H1 (cell line): ENCODE results near the gene KLHL10. TPM values are rescaled to one million over a fixed set of nuclear protein-coding genes. Genes with fewer than 3 reads are reported as not detected.

Experiments
- CTCF ChIA-PET: fragments of 300-600 bp; sonication (Branson Sonifier 250); formaldehyde crosslinking; loops from one replicate; lab custom pipeline; 2021; ENCODE audit not compliant: partially characterized antibody; lab: Charles Lee
- POLR2A ChIA-PET: fragments of 300-600 bp; sonication (Branson Sonifier 250); formaldehyde crosslinking; loops from one replicate; lab custom pipeline; 2021; ENCODE audit warnings: inconsistent platforms; ENCODE audit not compliant: partially characterized antibody; lab: Charles Lee
- DNase-seq, 2 experiments: peaks; one replicate each; pipeline versions ENCODE4 v3.0.0 to v3.0.0-alpha.2; 2010 to 2022; ENCODE audit warnings: low spot score in 2 of 2, low read depth in 1 of 2, mixed read lengths in 1 of 2
- FAIRE-seq: peaks from 2 replicates; lab custom pipeline; 2011; peaks lifted over from hg19 to GRCh38; lab: Jason Lieb, UNC
- H2AFZ ChIP-seq: 2 replicates; pipeline ENCODE4 v1.8.1; 2012; ENCODE audit warnings: low read length, inconsistent platforms
- H2AK5ac ChIP-seq: 2 replicates; pipeline ENCODE4 v1.6.1; 2013; ENCODE audit warnings: low read depth, low read length
- H2BK120ac ChIP-seq: replicated peaks from 2 replicates; pipeline ENCODE3; 2013; ENCODE audit warnings: low read depth, low read length, inconsistent platforms
- H2BK12ac ChIP-seq: 2 replicates; pipeline ENCODE4 v1.6.1; 2013; ENCODE audit warnings: low read depth, low read length
- H2BK15ac ChIP-seq: 2 replicates; pipeline ENCODE4 v1.6.1; 2013; ENCODE audit warnings: low read length
- H2BK20ac ChIP-seq: 2 replicates; pipeline ENCODE4 v1.6.1; 2013; ENCODE audit warnings: low read length
- H2BK5ac ChIP-seq: 2 replicates; pipeline ENCODE4 v1.6.1; 2013; ENCODE audit warnings: low read depth, low read length
- H3K14ac ChIP-seq: 2 replicates; pipeline ENCODE4 v1.6.1; 2013; ENCODE audit warnings: inconsistent platforms; ENCODE audit not compliant: insufficient read length
- H3K18ac ChIP-seq: 2 replicates; pipeline ENCODE4 v1.6.1; 2013; ENCODE audit warnings: low read length; ENCODE audit errors: extremely low read depth
- H3K23ac ChIP-seq: 2 replicates; pipeline ENCODE4 v1.6.1; 2013; ENCODE audit warnings: inconsistent platforms; ENCODE audit not compliant: insufficient read length
- H3K23me2 ChIP-seq: 2 replicates; pipeline ENCODE4 v1.6.1; 2013; ENCODE audit warnings: low read depth, low read length
- H3K27ac ChIP-seq: 2 replicates; pipeline ENCODE4 v1.6.1; 2011; ENCODE audit warnings: low read depth, low read length, inconsistent platforms
- H3K27me3 ChIP-seq, 4 experiments: replicated peaks in 1 of 4; 1 replicate in 1 of 4; 2 replicates in 3 of 4; pipeline versions ENCODE4 v1.6.1 to v1.8.1; 2011 to 2013; ENCODE audit warnings: low read length in 3 of 4, mild to moderate bottlenecking in 3 of 4, inconsistent platforms in 2 of 4, mixed read lengths in 2 of 4, moderate library complexity in 1 of 4; ENCODE audit not compliant: control insufficient read depth in 3 of 4, insufficient read depth in 3 of 4; ENCODE audit errors: extremely low read depth in 1 of 4
- H3K36me3 ChIP-seq, 4 experiments: 2 replicates each; pipeline versions ENCODE4 v1.6.1 to v1.8.1; 2011 to 2013; ENCODE audit warnings: mild to moderate bottlenecking in 4 of 4, low read length in 3 of 4, moderate library complexity in 2 of 4, control low read depth in 1 of 4, inconsistent platforms in 1 of 4; ENCODE audit not compliant: insufficient read depth in 4 of 4, control insufficient read depth in 2 of 4
- H3K4ac ChIP-seq: replicated peaks from 2 replicates; pipeline ENCODE3; 2013; ENCODE audit warnings: low read length, low read depth, mixed read lengths, inconsistent platforms; ENCODE audit not compliant: insufficient read length
- H3K4me1 ChIP-seq, 4 experiments: replicated peaks in 1 of 4; 1 replicate in 1 of 4; 2 replicates in 3 of 4; pipeline versions ENCODE4 v1.6.1 to v1.8.1; 2011 to 2013; ENCODE audit warnings: low read length in 3 of 4, inconsistent platforms in 2 of 4, mixed read lengths in 1 of 4; ENCODE audit not compliant: insufficient read depth in 4 of 4, control insufficient read depth in 3 of 4
- H3K4me2 ChIP-seq, 2 experiments: 2 replicates each; pipeline versions ENCODE4 v1.6.1 to v1.8.1; 2011 to 2013; ENCODE audit warnings: low read depth in 2 of 2, low read length in 2 of 2, control low read depth in 1 of 2, inconsistent platforms in 1 of 2, mild to moderate bottlenecking in 1 of 2; ENCODE audit not compliant: insufficient read depth in 1 of 2
- H3K4me3 ChIP-seq, 4 experiments: fragments of 200-600, 300-600 bp in 1 of 4; sonication (generic), shearing (Covaris generic), sonication (Bioruptor Twin) in 1 of 4; 2 replicates each; pipeline versions ENCODE4 v1.5.1 to v1.8.1; 2011 to 2016; ENCODE audit warnings: low read length in 4 of 4, low read depth in 3 of 4, control low read depth in 2 of 4, inconsistent platforms in 2 of 4, mild to moderate bottlenecking in 2 of 4, mixed read lengths in 1 of 4, moderate library complexity in 1 of 4; ENCODE audit not compliant: insufficient read depth in 2 of 4; ENCODE audit errors: extremely low read depth in 1 of 4
- H3K56ac ChIP-seq: replicated peaks from 2 replicates; pipeline ENCODE3; 2013; ENCODE audit warnings: low read depth, mild to moderate bottlenecking, mixed read lengths, low read length, inconsistent platforms; ENCODE audit not compliant: insufficient read length
- H3K79me1 ChIP-seq: 2 replicates; pipeline ENCODE4 v1.6.1; 2013; ENCODE audit warnings: low read depth, low read length, control low read depth
- H3K79me2 ChIP-seq, 2 experiments: 2 replicates each; pipeline versions ENCODE4 v1.6.1 to v1.8.1; 2012 to 2013; ENCODE audit warnings: low read length in 2 of 2, mild to moderate bottlenecking in 2 of 2, inconsistent platforms in 1 of 2; ENCODE audit not compliant: insufficient read depth in 2 of 2, control insufficient read depth in 1 of 2
- H3K9ac ChIP-seq, 4 experiments: replicated peaks in 1 of 4; 1 replicate in 1 of 4; 2 replicates in 3 of 4; pipeline versions ENCODE4 v1.6.1 to v1.8.1; 2011 to 2013; ENCODE audit warnings: low read depth in 3 of 4, low read length in 3 of 4, control low read depth in 2 of 4, mild to moderate bottlenecking in 2 of 4, moderate library complexity in 2 of 4, inconsistent platforms in 1 of 4; ENCODE audit errors: extremely low read depth in 1 of 4
- H3K9me3 ChIP-seq, 2 experiments: 2 replicates each; pipeline versions ENCODE4 v1.6.1 to v1.8.1; 2012 to 2013; ENCODE audit warnings: mild to moderate bottlenecking in 2 of 2, moderate library complexity in 2 of 2, control low read depth in 1 of 2, inconsistent platforms in 1 of 2, low read depth in 1 of 2, low read length in 1 of 2, mixed read lengths in 1 of 2; ENCODE audit not compliant: insufficient read depth in 2 of 2
- H4K20me1 ChIP-seq, 2 experiments: replicated peaks in 1 of 2; 2 replicates each; pipeline versions ENCODE3 to v1.8.1; 2011 to 2013; ENCODE audit warnings: inconsistent platforms in 2 of 2, low read length in 2 of 2, mild to moderate bottlenecking in 1 of 2; ENCODE audit not compliant: insufficient read depth in 2 of 2, control insufficient read depth in 1 of 2
- H4K5ac ChIP-seq: 2 replicates; pipeline ENCODE4 v1.6.1; 2013; ENCODE audit warnings: low read length, low read depth, mixed read lengths, inconsistent platforms; ENCODE audit not compliant: insufficient read length
- H4K8ac ChIP-seq: 2 replicates; pipeline ENCODE4 v1.8.0; 2013; ENCODE audit warnings: mild to moderate bottlenecking, moderate library complexity, low read length, inconsistent platforms; ENCODE audit not compliant: insufficient read depth; ENCODE audit errors: extremely low read depth
- H4K91ac ChIP-seq: replicated peaks from 2 replicates; pipeline ENCODE3; 2013; ENCODE audit warnings: low read length, mixed read lengths, inconsistent platforms; ENCODE audit not compliant: insufficient read length
- ASH2L ChIP-seq: fragments of 200-600, 300-600 bp; sonication (generic); IDR thresholded peaks from one replicate; pipeline ENCODE4 v1.7.1; 2017; ENCODE audit warnings: low read length
- ATF3 ChIP-seq: IDR thresholded peaks from 2 replicates; pipeline ENCODE4 v1.6.1; 2011; ENCODE audit warnings: low read depth, mild to moderate bottlenecking, low read length; ENCODE audit not compliant: insufficient read depth
- BACH1 ChIP-seq: IDR thresholded peaks from 2 replicates; pipeline ENCODE4 v1.6.1; 2012; ENCODE audit warnings: low read length, improper control_type of control experiment
- BCL11A ChIP-seq, 2 experiments: IDR thresholded peaks; one replicate each; pipeline ENCODE4 v1.6.1; 2011; ENCODE audit warnings: low read depth in 2 of 2, low read length in 2 of 2, mild to moderate bottlenecking in 2 of 2
- CHD1 ChIP-seq: IDR thresholded peaks from 2 replicates; pipeline ENCODE4 v1.6.1; 2012; ENCODE audit warnings: low read depth, low read length, improper control_type of control experiment
- CHD2 ChIP-seq: IDR thresholded peaks from 2 replicates; pipeline ENCODE4 v1.6.1; 2012; ENCODE audit warnings: low read length, improper control_type of control experiment
- CREB1 ChIP-seq: IDR thresholded peaks from 2 replicates; pipeline ENCODE4 v1.6.1; 2012; ENCODE audit warnings: inconsistent platforms
- EGR1 ChIP-seq: IDR thresholded peaks from 2 replicates; pipeline ENCODE4 v1.6.1; 2011; ENCODE audit warnings: low read depth, low read length, borderline replicate concordance
- GTF2F1 ChIP-seq: IDR thresholded peaks from 2 replicates; pipeline ENCODE4 v1.6.1; 2012; ENCODE audit warnings: low read depth, low read length, improper control_type of control experiment, borderline replicate concordance
- HDAC6 ChIP-seq: IDR thresholded peaks from one replicate; pipeline ENCODE4 v1.7.1; 2012; ENCODE audit warnings: low read depth, mild to moderate bottlenecking, inconsistent platforms, low read length, moderate library complexity
- KDM4A ChIP-seq: IDR thresholded peaks from one replicate; pipeline ENCODE4 v1.7.1; 2012; ENCODE audit warnings: low read depth, mild to moderate bottlenecking, moderate library complexity, low read length, inconsistent platforms; ENCODE audit not compliant: severe bottlenecking
- RBBP5 ChIP-seq: IDR thresholded peaks from 2 replicates; pipeline ENCODE4 v1.7.1; 2012; ENCODE audit warnings: low read depth, mild to moderate bottlenecking, inconsistent platforms, low read length, moderate library complexity, borderline replicate concordance
- TCF12 ChIP-seq: IDR thresholded peaks from 2 replicates; pipeline ENCODE4 v1.6.1; 2011; ENCODE audit warnings: low read depth, mild to moderate bottlenecking, low read length
- WGBS, 2 experiments: shearing (Covaris generic) in 1 of 2; methylation state at CpG; one replicate each; pipeline versions ENCODE4 v1.1.6 to v1.1.7; 2013 to 2015; ENCODE audit warnings: low lambda C conversion rate in 2 of 2, mixed read lengths in 2 of 2, inconsistent platforms in 1 of 2, low coverage in 1 of 2, missing lambda C conversion rate in 1 of 2; ENCODE audit not compliant: insufficient replicate concordance in 2 of 2, insufficient coverage in 1 of 2, insufficient read length in 1 of 2; ENCODE audit errors: extremely low coverage in 1 of 2, missing lambda C conversion rate in 1 of 2; 5-methylcytosine and 5-hydroxymethylcytosine counted together
- polyA plus RNA-seq, 7 experiments: library from polyadenylated mRNA; depleted of rRNA in 3 of 7; stranded (reverse) in 5 of 7; unstranded in 2 of 7; fragments of >200 nt in 5 of 7; fragments of 200-250 nt in 2 of 7; gene quantifications; 1 replicate in 5 of 7; 2 replicates in 1 of 7; 4 replicates in 1 of 7; pipeline versions ENCODE4 v1.2.1 to v1.2.3, GENCODE V29; 2011 to 2013; ENCODE audit warnings: missing spikeins in 2 of 7, mixed read lengths in 2 of 7
- total RNA-seq: library from RNA; stranded (reverse); fragmentation: NEBNext Ultra II Directional; extraction: Animal tissue kit (Norgen Biotek cat#: 25700); gene quantifications from 2 replicates; pipeline ENCODE4 v1.2.1, GENCODE V29; 2021
- TF ChIP-seq, protein P1 (sequence below): IDR thresholded peaks from 2 replicates; pipeline ENCODE4 v1.6.1; 2012; ENCODE audit warnings: inconsistent platforms

Gene KLHL10
- total and polyA plus RNA-seq, 2 of the 8 experiments (the other 6 are each of a cell fraction or from before 2014, with no cell fraction given) = 0.19 to 0.26 TPM

DNA sequence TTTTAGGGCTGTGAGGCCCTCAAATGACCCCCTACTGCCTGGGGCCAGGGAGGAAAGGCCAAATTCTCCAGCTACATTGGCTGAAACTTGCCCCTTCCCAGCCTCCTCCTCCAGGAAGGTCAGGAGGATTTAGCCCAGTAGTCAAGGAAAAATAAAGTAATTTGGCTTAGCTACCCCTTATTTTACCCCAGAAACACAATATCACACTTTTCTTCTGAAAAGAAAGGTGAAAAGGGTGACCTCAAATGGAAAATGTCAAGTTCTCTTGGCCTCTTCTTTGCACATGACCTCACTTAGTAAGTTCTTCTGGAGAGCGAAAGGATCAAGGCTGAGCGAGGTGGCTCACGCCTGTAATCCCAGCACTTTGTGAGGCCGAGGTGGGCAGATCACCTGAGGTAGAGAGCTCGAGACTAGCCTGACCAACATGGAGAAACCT lies 43.1 kb upstream of the KLHL10 start:
- DNase-seq (no peak), FAIRE-seq (no peak)
- H4K8ac ChIP-seq = no peak overlapping the region
- no peaks in the 10 kb centered on the region for H3K36me3 ChIP-seq
- H3K27ac ChIP-seq = no peak overlapping the region
- H2BK120ac ChIP-seq = no peak overlapping the region
- H3K4me1 ChIP-seq = peaks cover 6 to 21% (median 16%) of the 10 kb centered on the region in 4 experiments
- H3K23me2 ChIP-seq = no peaks in the 10 kb centered on the region; the same call in 1 of the 2 replicates
- CTCF ChIA-PET = interaction anchor here (0.7 to 10.9 kb wide), 13 partner anchors 6 to 886 kb away, joined by 3 to 149 read pairs (median 4); partner anchors contain the start of gene JUP
- H2BK12ac ChIP-seq = no peak overlapping the region
- 86% methylated on average over 5 of the region's 5 CpGs; no CpG with 5 or more reads in 1 of the 2 experiments for WGBS, 2 experiments
- no peaks in the 10 kb centered on the region for H3K79me1 ChIP-seq
- no peak overlapping the region for H3K23ac ChIP-seq
- peak overlapping the region in 1 of 4 experiments; percentile 47; a peak in 2 of 8 replicates for H3K4me3 ChIP-seq
- H2BK5ac ChIP-seq = no peak overlapping the region
- no peak overlapping the region for H3K14ac ChIP-seq
- no peak overlapping the region for H3K9ac ChIP-seq
- no peak overlapping the region for H3K56ac ChIP-seq
- no peak overlapping the region for H2BK15ac ChIP-seq
- H3K79me2 ChIP-seq = no peaks in the 10 kb centered on the region
- H2AK5ac ChIP-seq = no peak overlapping the region
- H3K27me3 ChIP-seq = peaks cover 0 to 4% (median 2%) of the 10 kb centered on the region in 4 experiments; a peak in 4 of 7 replicates
- no peak overlapping the region for H4K91ac ChIP-seq
- no peak overlapping the region for H3K4ac ChIP-seq
- H4K20me1 ChIP-seq = no peaks in the 10 kb centered on the region
- no peak overlapping the region for H3K18ac ChIP-seq
- H3K4me2 ChIP-seq = peak overlapping the region in 1 of 2 experiments; percentile 79; a peak in 1 of 4 replicates
- H2BK20ac ChIP-seq = no peak overlapping the region
- no peaks in the 10 kb centered on the region for H3K9me3 ChIP-seq
- no peak overlapping the region for H2AFZ ChIP-seq
- H4K5ac ChIP-seq = no peak overlapping the region
- POLR2A ChIA-PET = interaction anchor here (1.0 to 4.2 kb wide), 6 partner anchors 9 to 60 kb away, joined by 3 to 41 read pairs (median 9); partner anchors contain the start of genes FKBP10, HAP1, JUP and P3H4
- TF ChIP-seq BACH1 = no peak
- no peak for TF ChIP-seq EGR1
- TF ChIP-seq, protein P1, sequence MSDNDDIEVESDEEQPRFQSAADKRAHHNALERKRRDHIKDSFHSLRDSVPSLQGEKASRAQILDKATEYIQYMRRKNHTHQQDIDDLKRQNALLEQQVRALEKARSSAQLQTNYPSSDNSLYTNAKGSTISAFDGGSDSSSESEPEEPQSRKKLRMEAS = no peak
- no peak for TF ChIP-seq BCL11A (IDR thresholded peaks at IDR 0.05; ENCODE audit: low read depth in 2 of 2, low read length in 2 of 2)
- TF ChIP-seq CHD1 = no peak
- no peak for TF ChIP-seq CREB1
- TF ChIP-seq GTF2F1 = no peak
- no peak for TF ChIP-seq KDM4A
- TF ChIP-seq ATF3 = no peak
- TF ChIP-seq ASH2L = no peak
- TF ChIP-seq CHD2 = no peak
- TF ChIP-seq TCF12 = no peak
- no peak for TF ChIP-seq HDAC6
- TF ChIP-seq RBBP5 = no peak
